Measurements from ENCODE around the gene CPED1.

DNA sequence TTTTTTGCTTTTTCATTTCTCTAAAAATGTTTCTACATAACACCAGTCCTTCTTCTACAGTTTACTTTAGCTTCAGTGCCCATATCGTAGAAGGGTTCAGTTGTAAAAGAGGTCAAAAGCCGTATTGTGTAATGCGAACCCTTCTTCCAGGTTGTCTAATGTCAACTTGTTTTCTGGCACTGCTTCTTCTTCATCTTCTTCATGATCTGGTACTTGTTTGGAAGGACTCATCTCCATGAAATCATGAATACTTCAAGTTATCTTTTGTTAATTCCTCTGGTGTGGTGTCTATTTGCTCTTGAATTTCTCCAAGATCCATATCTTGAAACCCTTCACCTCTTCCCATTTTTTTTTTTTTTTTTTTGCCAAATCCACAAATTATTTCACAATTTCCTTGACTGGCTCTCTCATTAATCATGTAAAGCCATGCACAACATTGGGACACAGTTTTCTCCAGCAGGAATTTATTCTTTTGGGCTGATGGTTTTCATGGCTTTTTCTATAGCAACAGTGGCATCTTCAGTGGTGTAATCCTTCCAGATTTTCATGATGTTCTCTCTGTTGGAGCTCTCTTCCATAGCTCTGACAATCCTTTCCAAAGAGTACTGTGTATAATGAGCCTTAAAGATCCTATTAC is 85.1 kb downstream of the CPED1 start:
- TF ChIP-seq CTCF (conservative IDR thresholded peaks at IDR 0.05; ENCODE audit: low read length) (no peak), EZH2phosphoT487 (IDR thresholded peaks at IDR 0.05; ENCODE audit: borderline replicate concordance, low read depth, low read length) (no peak)

Measured in OCI-LY7 (cell line).